ENCODE results near the gene MCU.

The MCU gene

GRCh38 chr10:72801263-72801868 is 109.4 kb downstream of the MCU start:
- no peak for DNase-seq (ENCODE audit: low read depth in 2 of 3, low spot score in 2 of 3)

- no peak for DNase-seq (ENCODE audit: low read depth in 2 of 3, low spot score in 2 of 3)
These were observed 110.4 kb downstream of the MCU start for GRCh38 chr10:72802332-72802731.

- no peak for DNase-seq (ENCODE audit: low read depth in 2 of 3, low spot score in 2 of 3)
These were observed 111.0 kb downstream of the MCU start for GRCh38 chr10:72802763-72803505.

GRCh38 chr10:72808001-72808400 is 116.1 kb downstream of the MCU start:
- DNase-seq (ENCODE audit: low read depth in 2 of 3, low spot score in 2 of 3), result no peak

- no peak for DNase-seq (ENCODE audit: low read depth in 2 of 3, low spot score in 2 of 3)
These were observed 117.1 kb downstream of the MCU start for GRCh38 chr10:72809006-72809405.

GRCh38 chr10:72810976-72811375 is 119.0 kb downstream of the MCU start:
- DNase-seq (ENCODE audit: low read depth in 2 of 3, low spot score in 2 of 3), result no peak

GRCh38 chr10:72812415-72812752 is 120.4 kb downstream of the MCU start:
- DNase-seq (ENCODE audit: low read depth in 2 of 3, low spot score in 2 of 3), result no peak

GRCh38 chr10:72812753-72813430 is 120.9 kb downstream of the MCU start:
- DNase-seq (ENCODE audit: low read depth in 2 of 3, low spot score in 2 of 3), result no peak

GRCh38 chr10:72814099-72814790 is 122.3 kb downstream of the MCU start:
- DNase-seq (ENCODE audit: low read depth in 2 of 3, low spot score in 2 of 3), result no peak

- no peak for DNase-seq (ENCODE audit: low read depth in 2 of 3, low spot score in 2 of 3)
These were observed 124.6 kb downstream of the MCU start for GRCh38 chr10:72816565-72816964.

- no peak for DNase-seq (ENCODE audit: low read depth in 2 of 3, low spot score in 2 of 3)
These were observed 126.1 kb downstream of the MCU start for GRCh38 chr10:72818076-72818475.

GRCh38 chr10:72819053-72819452 is 127.1 kb downstream of the MCU start:
- DNase-seq (ENCODE audit: low read depth in 2 of 3, low spot score in 2 of 3), result no peak

GRCh38 chr10:72821606-72822005 is 129.7 kb downstream of the MCU start:
- DNase-seq (ENCODE audit: low read depth in 2 of 3, low spot score in 2 of 3), result no peak

- no peak for DNase-seq (ENCODE audit: low read depth in 2 of 3, low spot score in 2 of 3)
These were observed 130.5 kb downstream of the MCU start for GRCh38 chr10:72822342-72822986.

GRCh38 chr10:72825163-72825562 is 133.2 kb downstream of the MCU start:
- DNase-seq (ENCODE audit: low read depth in 2 of 3, low spot score in 2 of 3), result no peak

- no peak for DNase-seq (ENCODE audit: low read depth in 2 of 3, low spot score in 2 of 3)
These were observed 134.4 kb downstream of the MCU start for GRCh38 chr10:72826346-72826745.

- DNase-seq (ENCODE audit: low read depth in 2 of 3, low spot score in 2 of 3), result no peak
These were observed 136.4 kb downstream of the MCU start for GRCh38 chr10:72828294-72828693.

GRCh38 chr10:72830625-72831024 is 138.7 kb downstream of the MCU start:
- no peak for DNase-seq (ENCODE audit: low read depth in 2 of 3, low spot score in 2 of 3)

GRCh38 chr10:72831696-72832409 is 139.9 kb downstream of the MCU start:
- DNase-seq (ENCODE audit: low read depth in 2 of 3, low spot score in 2 of 3), result no peak

GRCh38 chr10:72832701-72833100 is 140.8 kb downstream of the MCU start:
- DNase-seq (ENCODE audit: low read depth in 2 of 3, low spot score in 2 of 3), result no peak
